Measurements from ENCODE around the gene LAYN. TPM values are rescaled to one million over a fixed set of nuclear protein-coding genes. Genes with fewer than 3 reads are reported as not detected.

LAYN gene
- total and polyA plus RNA-seq, 12 donors: 1.6 to 4.9 (median 4.0) TPM

GRCh38 chr11:111602865-111603610, 62.5 kb downstream of the LAYN start:
- ATAC-seq (peak; percentile 18 to 52 (median 37)), DNase-seq (peak; percentile 41 to 52)
- TF ChIP-seq CTCF (IDR thresholded peaks at IDR 0.05): no peak
- H3K4me1 ChIP-seq: peaks cover 4 to 61% (median 47%) of the 10 kb centered on the region in 9 donors
- H3K27me3 ChIP-seq: no peaks in the 10 kb centered on the region
- peak overlapping the region; percentile 88 to 99 (median 98) for H3K27ac ChIP-seq
- intact Hi-C loops (cut with DNase I): loop anchor here (1.0 to 10.0 kb wide), 11 partner anchors 102 to 239 kb away; partner anchors contain the start of gene PPP2R1B (in 1 of the 10)
- no peaks in the 10 kb centered on the region for H3K36me3 ChIP-seq
- no peaks in the 10 kb centered on the region for H3K9me3 ChIP-seq
- WGBS, 2 donors: 1% methylated on average over 38 to 44 of the region's 44 CpGs
- peak overlapping the region; percentile 58 to 98 (median 94) for H3K4me3 ChIP-seq

GRCh38 chr11:111603611-111604130, 63.2 kb downstream of the LAYN start:
- ATAC-seq (no peak), DNase-seq (no peak)
- Histone ChIP-seq H3K36me3 (no peaks in the 10 kb centered on the region), H3K9me3 (no peaks in the 10 kb centered on the region), H3K4me3 (peak overlapping the region; percentile 58 to 98 (median 94)), H3K27ac (peak overlapping the region; percentile 88 to 99 (median 98)), H3K4me1 (peaks cover 4 to 60% (median 47%) of the 10 kb centered on the region in 9 donors), H3K27me3 (no peaks in the 10 kb centered on the region)
- 7 to 12% methylated on average over 7 of the region's 7 CpGs for WGBS, 2 donors
- no peak for TF ChIP-seq CTCF (IDR thresholded peaks at IDR 0.05)
- intact Hi-C loops (cut with DNase I): loop anchor here (2.0 to 10.0 kb wide), 8 partner anchors 101 to 239 kb away; partner anchors contain the start of gene PPP2R1B (in 1 of the 10)

GRCh38 chr11:111604392-111605009, 64.0 kb downstream of the LAYN start:
- H3K36me3 ChIP-seq: no peaks in the 10 kb centered on the region
- no peaks in the 10 kb centered on the region for H3K27me3 ChIP-seq
- H3K4me1 ChIP-seq: peaks cover 4 to 60% (median 47%) of the 10 kb centered on the region in 9 donors
- 34 to 40% methylated on average over 9 of the region's 9 CpGs for WGBS, 2 donors
- no peaks in the 10 kb centered on the region for H3K9me3 ChIP-seq
- TF ChIP-seq CTCF (IDR thresholded peaks at IDR 0.05): peak; percentile 33 to 75 (median 63)
- H3K27ac ChIP-seq: peak overlapping the region in 5 of 10 donors; percentile 98 to 99 (median 99)
- no peak for ATAC-seq
- no peak for DNase-seq
- intact Hi-C loops (cut with DNase I): loop anchor here in 8 of 10 donors (5.0 to 10.0 kb wide), 4 partner anchors 100 to 238 kb away; no protein-coding TSS in a partner anchor
- H3K4me3 ChIP-seq: peak overlapping the region in 7 of 10 donors; percentile 84 to 98 (median 94)

- 34 to 48% methylated on average over 4 of the region's 4 CpGs for WGBS, 2 donors
- Histone ChIP-seq H3K4me1 (peaks cover 4 to 60% (median 47%) of the 10 kb centered on the region in 9 donors), H3K27ac (peak overlapping the region in 2 of 10 donors; percentile 0 to 10), H3K36me3 (no peaks in the 10 kb centered on the region), H3K9me3 (no peaks in the 10 kb centered on the region), H3K27me3 (no peaks in the 10 kb centered on the region), H3K4me3 (no peak overlapping the region)
- ATAC-seq (no peak), DNase-seq (no peak)
- intact Hi-C loops (cut with DNase I): loop anchor here in 3 of 10 donors (10.0 kb wide), 2 partner anchors 99 to 129 kb away; no protein-coding TSS in a partner anchor
- TF ChIP-seq CTCF (IDR thresholded peaks at IDR 0.05): peak in 2 of 9 donors; percentile 17 to 20
Observed at GRCh38 chr11:111605681-111606080, 65.2 kb downstream of the LAYN start.
